ENCODE results near the gene AUTS2. TPM values are rescaled to one million over a fixed set of nuclear protein-coding genes. Genes with fewer than 3 reads are reported as not detected.
A peak's percentile ranks its signal among the peaks of the same experiment; 100 is the strongest.

AUTS2 gene
- total RNA-seq, 1 experiment from 2014 or later = 38.5 TPM

- Histone ChIP-seq H3K4me2 (ENCODE audit: low read depth, low read length, poor library complexity, severe bottlenecking) (no peak overlapping the region), H3K9me2 (replicated peaks; ENCODE audit: insufficient read depth, low read length) (no peaks in the 10 kb centered on the region), H3K4me1 (ENCODE audit: low read length) (no peaks in the 10 kb centered on the region), H3K36me3 (ENCODE audit: insufficient read depth, low read length) (no peaks in the 10 kb centered on the region), H3K9ac (ENCODE audit: low read length) (no peak overlapping the region), H3K27ac (ENCODE audit: low read length) (no peak overlapping the region), H3K27me3 (ENCODE audit: low read length) (no peaks in the 10 kb centered on the region), H3K4me3 (ENCODE audit: low read length) (no peak overlapping the region), H3K9me3 (ENCODE audit: low read length) (no peaks in the 10 kb centered on the region), H4K20me1 (ENCODE audit: insufficient read depth, low read depth, low read length) (peaks cover 18% of the 10 kb centered on the region), H3K79me2 (ENCODE audit: low read length) (no peaks in the 10 kb centered on the region), H2AFZ (ENCODE audit: low read length) (no peak overlapping the region)
- no peak for DNase-seq
Measured at GRCh38 chr7:69920797-69921196, 322.5 kb downstream of the AUTS2 start.

GRCh38 chr7:69922026-69922803 is 323.9 kb downstream of the AUTS2 start:
- H3K4me1 ChIP-seq (ENCODE audit: low read length) = no peaks in the 10 kb centered on the region

GRCh38 chr7:69927461-69927860 is 329.2 kb downstream of the AUTS2 start:
- DNase-seq = no peak
- Histone ChIP-seq H3K36me3 (ENCODE audit: insufficient read depth, low read length) (no peaks in the 10 kb centered on the region), H4K20me1 (ENCODE audit: insufficient read depth, low read depth, low read length) (peaks cover 27% of the 10 kb centered on the region), H2AFZ (ENCODE audit: low read length) (no peak overlapping the region), H3K27ac (ENCODE audit: low read length) (no peak overlapping the region), H3K9me3 (ENCODE audit: low read length) (no peaks in the 10 kb centered on the region), H3K9me2 (replicated peaks; ENCODE audit: insufficient read depth, low read length) (no peaks in the 10 kb centered on the region), H3K4me2 (ENCODE audit: low read depth, low read length, poor library complexity, severe bottlenecking) (no peak overlapping the region), H3K9ac (ENCODE audit: low read length) (no peak overlapping the region), H3K4me3 (ENCODE audit: low read length) (no peak overlapping the region), H3K27me3 (ENCODE audit: low read length) (no peaks in the 10 kb centered on the region), H3K79me2 (ENCODE audit: low read length) (no peaks in the 10 kb centered on the region), H3K4me1 (ENCODE audit: low read length) (no peaks in the 10 kb centered on the region)

More at GRCh38 chr7:69922026-69922803, 323.9 kb downstream of the AUTS2 start:
- no peaks in the 10 kb centered on the region for H3K27me3 ChIP-seq (ENCODE audit: low read length)
- no peak overlapping the region for H3K4me3 ChIP-seq (ENCODE audit: low read length)
- H2AFZ ChIP-seq (ENCODE audit: low read length) = no peak overlapping the region
- H3K9me2 ChIP-seq (replicated peaks; ENCODE audit: insufficient read depth, low read length) = no peaks in the 10 kb centered on the region
- DNase-seq = no peak
- no peak overlapping the region for H3K4me2 ChIP-seq (ENCODE audit: low read depth, low read length, poor library complexity, severe bottlenecking)
- H3K79me2 ChIP-seq (ENCODE audit: low read length) = no peaks in the 10 kb centered on the region
- no peak overlapping the region for H3K27ac ChIP-seq (ENCODE audit: low read length)
- no peak overlapping the region for H3K9ac ChIP-seq (ENCODE audit: low read length)
- H3K36me3 ChIP-seq (ENCODE audit: insufficient read depth, low read length) = no peaks in the 10 kb centered on the region
- H4K20me1 ChIP-seq (ENCODE audit: insufficient read depth, low read depth, low read length) = peaks cover 14% of the 10 kb centered on the region
- H3K9me3 ChIP-seq (ENCODE audit: low read length) = no peaks in the 10 kb centered on the region

- H4K20me1 ChIP-seq (ENCODE audit: insufficient read depth, low read depth, low read length) = peaks cover 31% of the 10 kb centered on the region
- H3K36me3 ChIP-seq (ENCODE audit: insufficient read depth, low read length) = no peaks in the 10 kb centered on the region
- H2AFZ ChIP-seq (ENCODE audit: low read length) = no peak overlapping the region
- DNase-seq = no peak
- no peaks in the 10 kb centered on the region for H3K27me3 ChIP-seq (ENCODE audit: low read length)
- H3K9me3 ChIP-seq (ENCODE audit: low read length) = no peaks in the 10 kb centered on the region
- no peaks in the 10 kb centered on the region for H3K79me2 ChIP-seq (ENCODE audit: low read length)
- H3K4me1 ChIP-seq (ENCODE audit: low read length) = no peaks in the 10 kb centered on the region
- no peak overlapping the region for H3K27ac ChIP-seq (ENCODE audit: low read length)
- no peak overlapping the region for H3K4me2 ChIP-seq (ENCODE audit: low read depth, low read length, poor library complexity, severe bottlenecking)
- H3K4me3 ChIP-seq (ENCODE audit: low read length) = no peak overlapping the region
- H3K9me2 ChIP-seq (replicated peaks; ENCODE audit: insufficient read depth, low read length) = no peaks in the 10 kb centered on the region
- H3K9ac ChIP-seq (ENCODE audit: low read length) = no peak overlapping the region
Measured at GRCh38 chr7:69928621-69929020, 330.3 kb downstream of the AUTS2 start.

GRCh38 chr7:69929622-69930021 is 331.3 kb downstream of the AUTS2 start:
- Histone ChIP-seq H3K36me3 (ENCODE audit: insufficient read depth, low read length) (no peaks in the 10 kb centered on the region), H3K9me2 (replicated peaks; ENCODE audit: insufficient read depth, low read length) (no peaks in the 10 kb centered on the region), H3K4me2 (ENCODE audit: low read depth, low read length, poor library complexity, severe bottlenecking) (no peak overlapping the region), H3K79me2 (ENCODE audit: low read length) (no peaks in the 10 kb centered on the region), H3K9ac (ENCODE audit: low read length) (no peak overlapping the region), H3K27ac (ENCODE audit: low read length) (no peak overlapping the region), H3K27me3 (ENCODE audit: low read length) (no peaks in the 10 kb centered on the region), H3K4me3 (ENCODE audit: low read length) (no peak overlapping the region), H2AFZ (ENCODE audit: low read length) (no peak overlapping the region), H4K20me1 (ENCODE audit: insufficient read depth, low read depth, low read length) (peaks cover 34% of the 10 kb centered on the region; the same call in 1 of the 2 replicates), H3K4me1 (ENCODE audit: low read length) (no peaks in the 10 kb centered on the region), H3K9me3 (ENCODE audit: low read length) (no peaks in the 10 kb centered on the region)
- DNase-seq = no peak

- Histone ChIP-seq H3K4me1 (ENCODE audit: low read length) (no peaks in the 10 kb centered on the region), H3K9me2 (replicated peaks; ENCODE audit: insufficient read depth, low read length) (no peaks in the 10 kb centered on the region), H3K27me3 (ENCODE audit: low read length) (no peaks in the 10 kb centered on the region), H2AFZ (ENCODE audit: low read length) (no peak overlapping the region), H3K4me2 (ENCODE audit: low read depth, low read length, poor library complexity, severe bottlenecking) (no peak overlapping the region), H3K79me2 (ENCODE audit: low read length) (no peaks in the 10 kb centered on the region), H3K9me3 (ENCODE audit: low read length) (no peaks in the 10 kb centered on the region), H3K27ac (ENCODE audit: low read length) (no peak overlapping the region), H3K36me3 (ENCODE audit: insufficient read depth, low read length) (no peaks in the 10 kb centered on the region), H3K4me3 (ENCODE audit: low read length) (no peak overlapping the region), H4K20me1 (ENCODE audit: insufficient read depth, low read depth, low read length) (peaks cover 34% of the 10 kb centered on the region; the same call in 1 of the 2 replicates), H3K9ac (ENCODE audit: low read length) (no peak overlapping the region)
- DNase-seq = peak; percentile 68
Measured at GRCh38 chr7:69932034-69932628, 333.9 kb downstream of the AUTS2 start.

- no peaks in the 10 kb centered on the region for H3K9me2 ChIP-seq (replicated peaks; ENCODE audit: insufficient read depth, low read length)
- no peak overlapping the region for H3K9ac ChIP-seq (ENCODE audit: low read length)
- H3K4me3 ChIP-seq (ENCODE audit: low read length) = no peak overlapping the region
- H2AFZ ChIP-seq (ENCODE audit: low read length) = no peak overlapping the region
- no peak overlapping the region for H3K27ac ChIP-seq (ENCODE audit: low read length)
- peaks cover 30% of the 10 kb centered on the region; the same call in 1 of the 2 replicates for H4K20me1 ChIP-seq (ENCODE audit: insufficient read depth, low read depth, low read length)
- H3K4me1 ChIP-seq (ENCODE audit: low read length) = no peaks in the 10 kb centered on the region
- no peaks in the 10 kb centered on the region for H3K27me3 ChIP-seq (ENCODE audit: low read length)
- no peaks in the 10 kb centered on the region for H3K36me3 ChIP-seq (ENCODE audit: insufficient read depth, low read length)
- H3K79me2 ChIP-seq (ENCODE audit: low read length) = no peaks in the 10 kb centered on the region
- no peak for DNase-seq
- no peak overlapping the region for H3K4me2 ChIP-seq (ENCODE audit: low read depth, low read length, poor library complexity, severe bottlenecking)
- H3K9me3 ChIP-seq (ENCODE audit: low read length) = no peaks in the 10 kb centered on the region
Measured at GRCh38 chr7:69934144-69934903, 336.0 kb downstream of the AUTS2 start.

- Histone ChIP-seq H3K79me2 (ENCODE audit: low read length) (no peaks in the 10 kb centered on the region), H2AFZ (ENCODE audit: low read length) (no peak overlapping the region), H3K9ac (ENCODE audit: low read length) (no peak overlapping the region), H3K9me3 (ENCODE audit: low read length) (no peaks in the 10 kb centered on the region), H3K36me3 (ENCODE audit: insufficient read depth, low read length) (no peaks in the 10 kb centered on the region), H3K27ac (ENCODE audit: low read length) (no peak overlapping the region), H3K9me2 (replicated peaks; ENCODE audit: insufficient read depth, low read length) (no peaks in the 10 kb centered on the region), H3K4me3 (ENCODE audit: low read length) (no peak overlapping the region), H4K20me1 (ENCODE audit: insufficient read depth, low read depth, low read length) (peaks cover 37% of the 10 kb centered on the region; the same call in 1 of the 2 replicates), H3K4me2 (ENCODE audit: low read depth, low read length, poor library complexity, severe bottlenecking) (no peak overlapping the region), H3K4me1 (ENCODE audit: low read length) (no peaks in the 10 kb centered on the region), H3K27me3 (ENCODE audit: low read length) (no peaks in the 10 kb centered on the region)
- no peak for DNase-seq
Measured at GRCh38 chr7:69935107-69935506, 336.8 kb downstream of the AUTS2 start.

All from Karpas-422 (cell line).